Posterior vena cava (tissue), 2 donors: Measurements from ENCODE around the gene UQCRH. TPM values are rescaled to one million over a fixed set of nuclear protein-coding genes. Genes with fewer than 3 reads are reported as not detected.

ENCODE experiments used
- DNase-seq: peaks from one replicate; pipeline ENCODE4 v3.0.0-alpha.2; 2020; ENCODE audit warnings: low spot score
- intact Hi-C, 2 donors: fragments of 100-400 bp; cut with DNase I; formaldehyde crosslinking; loops; one replicate each; pipeline versions ENCODE4 v1.14.1 to v1.14.2; 2022 to 2023
- long read RNA-seq, 2 donors: library from polyadenylated mRNA; unstranded; transcript quantifications; one replicate each; pipeline ENCODE4 v2.0.0, GENCODE V29; 2020 to 2021
- total RNA-seq, 2 donors: library from RNA; stranded (reverse); fragmentation: NEBNext Ultra II Directional; extraction: Animal tissue kit (Norgen Biotek cat#: 25700); gene quantifications; one replicate each; pipeline ENCODE4 v1.2.1, GENCODE V29; 2021
- donor health status: DM: yes; HTN: yes; CAD: no.
- donor health status: DM: yes; HTN: yes; CAD: no.

The UQCRH gene
- total RNA-seq: 100 to 1,000 TPM; 127 to 149 TPM
- long read RNA-seq, donor 1, transcript UQCRH-201 (4 exons, 604 nt): major isoform, 8 of 9 reads
- long read RNA-seq, donor 1, partial matches to known transcripts: 0 of 9 reads
- long read RNA-seq, donor 1, other reads (novel, unspliced or antisense): 1 of 9 reads
- long read RNA-seq, donor 2, transcript UQCRH-201 (4 exons, 604 nt): major isoform, 15 of 23 reads
- long read RNA-seq, donor 2, partial matches to known transcripts: 1 of 23 reads
- long read RNA-seq, donor 2, other reads (novel, unspliced or antisense): 2 of 23 reads

GRCh38 chr1:46303038-46303871, at the start of gene UQCRH, which contains the start of gene LRRC41:
TSS of gene UQCRH (plus strand) at chr1:46303698. CDS start at chr1:46303767, 69 bp downstream.
TSS of gene LRRC41 (minus strand) at chr1:46303616. CDS start at chr1:46303322, 294 bp downstream.
- peak; percentile 98 for DNase-seq
- intact Hi-C loops: loop anchor here in 1 of 2 donors (5.0 kb wide), 1 partner anchor 39 kb away; the partner anchor contains the start of gene NSUN4

GRCh38 chr1:46254668-46255067, 48.8 kb upstream of the UQCRH start:
- no peak for DNase-seq
- intact Hi-C loops: no loop called here

- intact Hi-C loops: no loop called here
- DNase-seq: no peak
Measured at GRCh38 chr1:46256523-46256922, 47.0 kb upstream of the UQCRH start.

- no peak for DNase-seq
- intact Hi-C loops: no loop called here
Measured at GRCh38 chr1:46262508-46262907, 41.0 kb upstream of the UQCRH start.

- peak; percentile 41 for DNase-seq
- intact Hi-C loops: no loop called here
Measured at GRCh38 chr1:46263146-46263545, 40.4 kb upstream of the UQCRH start.

- intact Hi-C loops: no loop called here
Measured at GRCh38 chr1:46268578-46268977, 34.9 kb upstream of the UQCRH start.

GRCh38 chr1:46274225-46275029, 29.1 kb upstream of the UQCRH start:
- intact Hi-C loops: no loop called here
- no peak for DNase-seq

More at GRCh38 chr1:46268578-46268977, 34.9 kb upstream of the UQCRH start:
- no peak for DNase-seq

- intact Hi-C loops: no loop called here
- no peak for DNase-seq
Measured at GRCh38 chr1:46275030-46275337, 28.5 kb upstream of the UQCRH start.

GRCh38 chr1:46277658-46278373, 25.7 kb upstream of the UQCRH start:
- no peak for DNase-seq
- intact Hi-C loops: no loop called here

- DNase-seq: no peak
- intact Hi-C loops: no loop called here
Measured at GRCh38 chr1:46278807-46279206, 24.7 kb upstream of the UQCRH start.

- intact Hi-C loops: no loop called here
- DNase-seq: no peak
Measured at GRCh38 chr1:46280092-46280491, 23.4 kb upstream of the UQCRH start.

GRCh38 chr1:46281021-46281420, 22.5 kb upstream of the UQCRH start:
- DNase-seq: no peak
- intact Hi-C loops: no loop called here

GRCh38 chr1:46284058-46284457, 19.4 kb upstream of the UQCRH start:
- intact Hi-C loops: no loop called here
- DNase-seq: no peak

- intact Hi-C loops: no loop called here
- no peak for DNase-seq
Measured at GRCh38 chr1:46284597-46285564, 18.6 kb upstream of the UQCRH start.

GRCh38 chr1:46285730-46286477, 17.6 kb upstream of the UQCRH start:
- DNase-seq: no peak
- intact Hi-C loops: no loop called here

GRCh38 chr1:46288485-46289133, 14.9 kb upstream of the UQCRH start:
- intact Hi-C loops: no loop called here
- DNase-seq: no peak

- intact Hi-C loops: no loop called here
Measured at GRCh38 chr1:46289134-46289494, 14.4 kb upstream of the UQCRH start.

More at GRCh38 chr1:46289134-46289494, 14.4 kb upstream of the UQCRH start:
- DNase-seq: no peak
